Ovary (tissue), 9 donors: ENCODE results near the gene ASB7. TPM values are rescaled to one million over a fixed set of nuclear protein-coding genes. Genes with fewer than 3 reads are reported as not detected.
A peak's percentile ranks its signal among the peaks of the same experiment; 100 is the strongest.

ENCODE experiments used
- DNase-seq, 5 donors: peaks; one replicate each; pipeline ENCODE4 v3.0.0-alpha.2; 2019 to 2020
- H3K27ac ChIP-seq, 2 donors: fragments of 200-600 bp; one replicate each; pipeline versions ENCODE4 v1.5.1 to v1.8.0; 2019 to 2022
- H3K27me3 ChIP-seq: fragments of 200-600 bp; one replicate; pipeline ENCODE4 v1.8.0; 2022
- H3K36me3 ChIP-seq: fragments of 200-600 bp; sonication (generic); one replicate; pipeline ENCODE4 v1.5.1; 2019
- H3K4me1 ChIP-seq: one replicate; pipeline ENCODE4 v1.8.1; 2013; ENCODE audit warnings: mild to moderate bottlenecking, moderate library complexity; ENCODE audit not compliant: insufficient read depth
- H3K4me3 ChIP-seq: fragments of 200-600 bp; sonication (generic); one replicate; pipeline ENCODE4 v1.5.1; 2017
- H3K9me3 ChIP-seq, 2 donors: fragments of 200-600 bp in 1 of 2; sonication (generic) in 1 of 2; one replicate each; pipeline versions ENCODE4 v1.5.1 to v1.8.1; 2013 to 2019; ENCODE audit warnings: mild to moderate bottlenecking in 1 of 2, moderate library complexity in 1 of 2
- EP300 ChIP-seq: sonication (generic); formaldehyde crosslinking; IDR thresholded peaks from one replicate; pipeline ENCODE4 v1.6.1; 2017; ENCODE audit warnings: antibody characterized with exemption
- POLR2A ChIP-seq: fragments of 450-650 bp; IDR thresholded peaks from one replicate; pipeline ENCODE4 v1.6.1; 2017; ENCODE audit warnings: antibody characterized with exemption, mild to moderate bottlenecking, moderate library complexity
- WGBS, 3 donors: extraction: QIAGEN DNeasy Blood & Tissue Kit in 1 of 3; methylation state at CpG; one replicate each; pipeline versions ENCODE4 v1.1.5 to v1.1.7; 2013 to 2017; 5-methylcytosine and 5-hydroxymethylcytosine counted together
- intact Hi-C, 4 donors: fragments of 100-400 bp; cut with DNase I; formaldehyde crosslinking; loops; one replicate each; pipeline versions ENCODE4 v1.11.0 to v1.15.1; 2022 to 2023
- polyA plus RNA-seq, 2 donors: library from polyadenylated mRNA; stranded (reverse); fragments of 200-250 nt in 1 of 2; fragments of 350-450 nt in 1 of 2; fragmentation: Illumina TruSeq in 1 of 2; extraction: RNeasy Lipid Tissue Mini Kit (QIAGEN cat#74804) in 1 of 2; gene quantifications; one replicate each; pipeline ENCODE4 v1.2.3, GENCODE V29; 2013 to 2014
- total RNA-seq, 7 donors: library from RNA; depleted of rRNA in 2 of 7; stranded (reverse); fragments of >200 nt in 2 of 7; fragmentation: NEBNext Ultra II Directional in 3 of 7; extraction: Animal tissue kit (Norgen Biotek cat#: 25700) in 3 of 7; gene quantifications; one replicate each; pipeline versions ENCODE4 v1.1.0 to v1.2.4, GENCODE V29; 2016 to 2023
- TF ChIP-seq, protein P1 (sequence below), 3 donors: fragments of 450-650 bp in 2 of 3; fragments of 200-600 bp in 1 of 3; IDR thresholded peaks; one replicate each; pipeline versions ENCODE4 v1.5.1 to v1.8.0; 2016 to 2022; ENCODE audit warnings: antibody characterized with exemption in 3 of 3, mild to moderate bottlenecking in 1 of 3
- donor health status: DM: no; HTN: no; CAD: no; lungs with moderate emphysema.
- donor health status: DM: no; HTN: no; CAD: no.
- donor health status: Bipolar disorder and iron deficiency.
- donor health status: DM: yes; HTN: yes; CAD: no.
- donor health status: DM: no; HTN: no; CAD: no.
- donor health status: DM: yes; HTN: yes; CAD: no.

The ASB7 gene
- total and polyA plus RNA-seq, 9 donors: 5.1 to 13.1 (median 10.4) TPM

DNA sequence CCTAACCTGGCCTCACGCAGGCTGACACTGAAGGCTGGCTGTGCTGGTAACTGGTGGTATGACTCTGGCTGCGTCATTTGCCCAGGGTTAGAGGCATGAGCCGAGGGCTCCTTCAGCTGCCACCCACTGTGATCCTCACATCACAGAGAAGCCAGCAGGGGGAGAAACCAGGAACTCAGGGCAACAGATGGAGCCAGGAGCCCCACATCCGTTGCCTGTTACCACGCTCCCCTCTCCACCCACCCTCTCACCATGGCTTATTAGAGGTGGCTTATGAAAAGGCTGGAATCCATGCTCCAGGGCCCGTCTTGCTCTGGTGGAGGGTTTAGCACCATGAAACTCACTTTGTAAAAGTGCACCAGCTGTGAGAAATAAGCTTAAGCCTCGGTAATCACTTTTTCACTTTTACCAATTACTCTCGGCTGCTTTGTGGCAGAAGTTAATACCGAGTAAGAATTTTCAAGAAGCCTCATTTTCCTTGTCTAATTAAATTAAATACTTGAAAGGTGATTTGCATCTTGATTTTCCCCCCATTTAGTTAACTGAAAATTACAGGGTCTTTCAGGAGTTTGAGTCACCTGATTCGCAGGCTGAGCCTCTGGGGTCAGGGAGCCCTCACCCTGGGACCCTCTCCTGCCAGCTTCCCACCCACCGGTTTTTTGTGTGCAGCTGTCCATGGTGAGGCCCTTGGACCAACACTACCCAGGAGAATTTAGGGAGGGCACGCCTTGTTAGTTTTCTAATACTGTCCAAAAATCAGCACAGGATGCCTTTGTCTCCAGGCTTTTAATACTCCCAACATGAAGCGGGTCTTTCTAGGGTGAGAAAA is 60.9 kb downstream of the ASB7 start:
- H3K27ac ChIP-seq: no peak overlapping the region
- no peak for DNase-seq

DNA sequence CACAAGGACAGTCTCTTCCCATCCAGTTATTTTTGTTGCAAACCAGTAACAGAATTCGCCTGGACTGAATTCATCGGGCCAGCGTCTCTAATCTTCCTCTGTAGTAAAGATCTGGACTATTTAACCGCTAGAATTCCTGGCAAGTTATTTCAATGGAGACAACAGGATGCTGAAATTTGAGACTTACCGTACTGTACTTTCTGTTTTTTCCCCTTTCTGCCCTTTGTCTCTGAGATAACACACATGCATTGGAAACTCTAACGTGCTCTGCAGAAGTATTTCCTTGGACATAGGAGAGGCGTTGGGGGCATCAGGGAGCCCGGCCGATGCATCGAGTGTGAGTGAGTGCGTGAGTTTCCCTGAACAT is 61.5 kb downstream of the ASB7 start:
- 5 to 9% (median 6%) methylated on average over 11 of the region's 11 CpGs for WGBS, 3 donors
- no peaks in the 10 kb centered on the region for H3K9me3 ChIP-seq
- no peak overlapping the region for H3K4me3 ChIP-seq
- TF ChIP-seq POLR2A (no peak), EP300 (no peak)
- TF ChIP-seq, protein P1, sequence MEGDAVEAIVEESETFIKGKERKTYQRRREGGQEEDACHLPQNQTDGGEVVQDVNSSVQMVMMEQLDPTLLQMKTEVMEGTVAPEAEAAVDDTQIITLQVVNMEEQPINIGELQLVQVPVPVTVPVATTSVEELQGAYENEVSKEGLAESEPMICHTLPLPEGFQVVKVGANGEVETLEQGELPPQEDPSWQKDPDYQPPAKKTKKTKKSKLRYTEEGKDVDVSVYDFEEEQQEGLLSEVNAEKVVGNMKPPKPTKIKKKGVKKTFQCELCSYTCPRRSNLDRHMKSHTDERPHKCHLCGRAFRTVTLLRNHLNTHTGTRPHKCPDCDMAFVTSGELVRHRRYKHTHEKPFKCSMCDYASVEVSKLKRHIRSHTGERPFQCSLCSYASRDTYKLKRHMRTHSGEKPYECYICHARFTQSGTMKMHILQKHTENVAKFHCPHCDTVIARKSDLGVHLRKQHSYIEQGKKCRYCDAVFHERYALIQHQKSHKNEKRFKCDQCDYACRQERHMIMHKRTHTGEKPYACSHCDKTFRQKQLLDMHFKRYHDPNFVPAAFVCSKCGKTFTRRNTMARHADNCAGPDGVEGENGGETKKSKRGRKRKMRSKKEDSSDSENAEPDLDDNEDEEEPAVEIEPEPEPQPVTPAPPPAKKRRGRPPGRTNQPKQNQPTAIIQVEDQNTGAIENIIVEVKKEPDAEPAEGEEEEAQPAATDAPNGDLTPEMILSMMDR (IDR thresholded peaks at IDR 0.05): no peak
- H3K27me3 ChIP-seq: no peaks in the 10 kb centered on the region
- H3K27ac ChIP-seq: no peak overlapping the region
- intact Hi-C loops: no loop called here
- no peaks in the 10 kb centered on the region for H3K36me3 ChIP-seq
- DNase-seq: no peak
- peaks cover 6% of the 10 kb centered on the region for H3K4me1 ChIP-seq

More for the DNA sequence above, 60.9 kb downstream of the ASB7 start:
- no peaks in the 10 kb centered on the region for H3K27me3 ChIP-seq
- H3K36me3 ChIP-seq: no peaks in the 10 kb centered on the region
- WGBS, 3 donors: 47 to 52% (median 50%) methylated on average over 13 of the region's 13 CpGs
- intact Hi-C loops: no loop called here
- no peak for TF ChIP-seq POLR2A
- no peak overlapping the region for H3K4me3 ChIP-seq
- H3K9me3 ChIP-seq: no peaks in the 10 kb centered on the region
- peaks cover 6% of the 10 kb centered on the region for H3K4me1 ChIP-seq

DNA sequence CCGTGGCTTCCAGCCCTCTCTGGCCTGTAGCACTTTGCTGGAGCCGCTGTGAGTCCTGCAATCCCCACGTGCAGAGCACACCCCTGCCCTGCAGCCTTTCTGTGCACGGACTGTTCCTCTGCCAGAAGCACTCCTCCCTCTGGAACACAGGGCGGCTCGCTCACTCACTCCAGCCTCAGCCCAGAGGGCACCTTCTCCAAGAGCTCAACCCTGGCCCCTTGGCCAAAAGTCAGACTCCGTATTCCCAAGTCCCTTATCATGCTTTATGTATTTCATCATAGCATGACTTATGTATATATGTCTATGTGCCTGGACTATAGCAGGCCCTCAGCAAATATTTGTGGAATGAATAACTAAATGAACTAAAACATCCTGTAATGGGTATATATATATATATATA is 63.2 kb downstream of the ASB7 start:
- WGBS, 3 donors: 36 to 50% (median 38%) methylated on average over 7 of the region's 7 CpGs
- TF ChIP-seq, protein P1 (IDR thresholded peaks at IDR 0.05): no peak
- TF ChIP-seq EP300 (no peak), POLR2A (no peak)
- Histone ChIP-seq H3K36me3 (no peaks in the 10 kb centered on the region), H3K27me3 (no peaks in the 10 kb centered on the region), H3K27ac (no peak overlapping the region), H3K4me3 (no peak overlapping the region), H3K9me3 (no peaks in the 10 kb centered on the region), H3K4me1 (peaks cover 6% of the 10 kb centered on the region)
- intact Hi-C loops: no loop called here
- DNase-seq: no peak

DNA sequence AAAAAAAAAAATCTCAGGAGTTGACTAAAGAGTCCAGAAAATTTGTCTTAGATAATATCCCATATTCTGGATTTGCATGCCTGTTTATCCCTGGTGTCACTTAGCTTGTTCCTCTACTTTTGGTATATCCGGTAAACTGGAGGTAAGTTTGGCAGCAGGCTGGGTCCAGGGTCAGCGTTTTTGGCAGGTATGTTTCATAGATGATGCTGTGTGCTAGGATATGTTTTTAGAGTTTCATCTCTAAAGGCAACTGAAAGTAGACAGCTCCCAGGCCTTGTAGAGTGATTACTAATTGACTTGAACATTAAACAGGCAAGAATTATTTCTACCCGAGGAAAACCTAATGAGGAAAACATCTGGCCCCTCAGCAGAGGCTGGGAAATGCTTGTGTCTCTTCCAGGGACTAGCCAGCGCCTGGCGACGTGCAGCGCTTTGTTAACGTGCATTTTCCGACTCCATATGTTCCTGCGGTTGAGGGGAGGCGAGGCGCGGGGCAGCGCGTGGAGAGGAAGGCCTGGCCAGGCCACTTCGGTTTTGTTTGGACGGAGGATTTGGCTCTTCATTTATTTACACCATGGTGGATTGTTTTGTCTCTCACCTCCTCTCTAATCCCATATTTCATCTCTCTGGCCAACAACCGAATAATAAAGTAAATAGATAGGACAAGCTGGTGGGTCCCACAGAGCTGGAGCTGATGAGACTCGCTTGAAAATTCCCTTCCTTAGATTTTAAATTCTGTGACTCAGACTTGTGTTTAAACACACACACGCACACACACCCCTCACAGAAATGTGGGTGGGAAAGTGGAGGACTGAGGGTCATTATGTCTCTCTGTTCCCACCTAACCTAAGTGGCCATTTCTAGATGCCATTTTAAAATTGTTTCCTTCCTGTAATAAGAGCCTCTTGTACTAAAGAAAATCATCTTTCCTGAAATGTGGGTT is 65.3 kb downstream of the ASB7 start:
- 13 to 24% (median 20%) methylated on average over 20 of the region's 20 CpGs for WGBS, 3 donors
- TF ChIP-seq, protein P1 (IDR thresholded peaks at IDR 0.05): no peak
- TF ChIP-seq EP300 (no peak), POLR2A (no peak)
- intact Hi-C loops: no loop called here

More for the DNA sequence above, 65.3 kb downstream of the ASB7 start:
- peaks cover 6% of the 10 kb centered on the region for H3K4me1 ChIP-seq
- H3K36me3 ChIP-seq: no peaks in the 10 kb centered on the region
- H3K27me3 ChIP-seq: no peaks in the 10 kb centered on the region
- DNase-seq: peak in 2 of 5 donors; percentile 62 to 68
- H3K4me3 ChIP-seq: no peak overlapping the region
- peak overlapping the region; percentile 18 to 60 for H3K27ac ChIP-seq
- H3K9me3 ChIP-seq: no peaks in the 10 kb centered on the region
